Femur (tissue), 1 donor: ENCODE measurements around the gene EVL.
"Not testable (repeated sequence)": the region's sequence is repeated elsewhere in the genome, so short reads cannot be mapped to it uniquely, and the experiment has no call there.

Experiments used
- DNase-seq: peaks from one replicate; pipeline ENCODE4 v3.0.0-alpha.2; 2017

Gene EVL

GRCh38 chr14:100065111-100065871, at the start of gene EVL:
TSS of gene EVL (plus strand) at chr14:100065422. CDS start at chr14:100065501, 79 bp downstream.
- peak; percentile 53 for DNase-seq

GRCh38 chr14:100017553-100017952, 47.7 kb upstream of the EVL start:
- no peak for DNase-seq

- DNase-seq = no peak
Measured at GRCh38 chr14:100018054-100018453, 47.2 kb upstream of the EVL start.

- no peak for DNase-seq
Measured at GRCh38 chr14:100018482-100018881, 46.7 kb upstream of the EVL start.

- peak; percentile 36 for DNase-seq
Measured at GRCh38 chr14:100019156-100019744, 46.0 kb upstream of the EVL start.

- no peak for DNase-seq
Measured at GRCh38 chr14:100020629-100021028, 44.6 kb upstream of the EVL start.

GRCh38 chr14:100022772-100023451, 42.3 kb upstream of the EVL start:
- DNase-seq = peak; percentile 63

GRCh38 chr14:100025111-100025510, 40.1 kb upstream of the EVL start:
- no peak for DNase-seq

GRCh38 chr14:100027771-100028490, 37.3 kb upstream of the EVL start:
- no peak for DNase-seq

GRCh38 chr14:100028990-100029677, 36.1 kb upstream of the EVL start:
- no peak for DNase-seq

GRCh38 chr14:100030006-100030405, 35.2 kb upstream of the EVL start:
- not testable (repeated sequence) for DNase-seq

- no peak for DNase-seq
Measured at GRCh38 chr14:100030452-100031153, 34.6 kb upstream of the EVL start.

GRCh38 chr14:100031506-100032281, 33.5 kb upstream of the EVL start:
- no peak for DNase-seq

- no peak for DNase-seq
Measured at GRCh38 chr14:100032738-100033137, 32.5 kb upstream of the EVL start.

GRCh38 chr14:100033347-100034075, 31.7 kb upstream of the EVL start:
- DNase-seq = no peak

GRCh38 chr14:100034468-100034867, 30.8 kb upstream of the EVL start:
- no peak for DNase-seq

GRCh38 chr14:100034961-100035500, 30.2 kb upstream of the EVL start:
- DNase-seq = no peak

- no peak for DNase-seq
Measured at GRCh38 chr14:100035700-100036099, 29.5 kb upstream of the EVL start.

- DNase-seq = peak; percentile 40
Measured at GRCh38 chr14:100037353-100037752, 27.9 kb upstream of the EVL start.

GRCh38 chr14:100038065-100038464, 27.2 kb upstream of the EVL start:
- no peak for DNase-seq
